DMS153 treated with DMSO at 0.1 percent for 48 hours (cell line): ENCODE data around the gene ABHD17A.
"Not testable (repeated sequence)": the region's sequence is repeated elsewhere in the genome, so short reads cannot be mapped to it uniquely, and the experiment has no call there.

Experiments used
- DNase-seq: peaks from one replicate; lab custom pipeline; 2025; ENCODE audit not compliant: unreplicated experiment; lab: John Stamatoyannopoulos, UW

Gene ABHD17A

GRCh38 chr19:1911098-1911497, 25.8 kb upstream of the ABHD17A start:
- DNase-seq, result no peak

- DNase-seq, result no peak
Observed at GRCh38 chr19:1910177-1910576, 24.9 kb upstream of the ABHD17A start.

- no peak for DNase-seq
Observed at GRCh38 chr19:1909761-1910080, 24.4 kb upstream of the ABHD17A start.

- no peak for DNase-seq
Observed at GRCh38 chr19:1908364-1908678, 23.0 kb upstream of the ABHD17A start.

GRCh38 chr19:1907563-1908363, 22.5 kb upstream of the ABHD17A start:
- no peak for DNase-seq

- DNase-seq, result no peak
Observed at GRCh38 chr19:1906985-1907562, 21.8 kb upstream of the ABHD17A start.

GRCh38 chr19:1905863-1906375, 20.6 kb upstream of the ABHD17A start:
- no peak for DNase-seq

- peak; percentile 55 for DNase-seq
Observed at GRCh38 chr19:1905110-1905862, 20.0 kb upstream of the ABHD17A start, which contains the start of the genes ADAT3 and SCAMP4. TSS of gene ADAT3 (plus strand) at chr19:1905399. CDS start at chr19:1912048, 6,649 bp downstream. TSS of gene SCAMP4 (plus strand) at chr19:1905399. CDS start at chr19:1915020, 9,621 bp downstream.

- DNase-seq, result no peak
Observed at GRCh38 chr19:1904860-1905109, 19.5 kb upstream of the ABHD17A start.

GRCh38 chr19:1902923-1903322, 17.6 kb upstream of the ABHD17A start:
- no peak for DNase-seq

- DNase-seq, result no peak
Observed at GRCh38 chr19:1901940-1902404, 16.7 kb upstream of the ABHD17A start.

- no peak for DNase-seq
Observed at GRCh38 chr19:1896508-1896907, 11.2 kb upstream of the ABHD17A start.

- no peak for DNase-seq
Observed at GRCh38 chr19:1893791-1894190, 8.5 kb upstream of the ABHD17A start.

GRCh38 chr19:1889907-1890306, 4.6 kb upstream of the ABHD17A start:
- DNase-seq, result no peak

GRCh38 chr19:1888385-1888784, 3.1 kb upstream of the ABHD17A start:
- no peak for DNase-seq

GRCh38 chr19:1886360-1886759, 1.1 kb upstream of the ABHD17A start:
- not testable (repeated sequence) for DNase-seq

- no peak for DNase-seq
Observed at GRCh38 chr19:1884719-1885334, 469 bp downstream of the ABHD17A start.

- no peak for DNase-seq
Observed at GRCh38 chr19:1884291-1884718, 991 bp downstream of the ABHD17A start.

GRCh38 chr19:1883784-1884183, 1.5 kb downstream of the ABHD17A start:
- no peak for DNase-seq

- DNase-seq, result no peak
Observed at GRCh38 chr19:1882786-1883692, 2.3 kb downstream of the ABHD17A start.
